Liver (tissue), 9 donors: ENCODE data around the gene GPR37. TPM values are rescaled to one million over a fixed set of nuclear protein-coding genes. Genes with fewer than 3 reads are reported as not detected.

ENCODE experiments used
- DNase-seq: peaks from one replicate; pipeline ENCODE4 v3.0.0-alpha.2; 2017; ENCODE audit warnings: low spot score
- H3K27ac ChIP-seq, 2 donors: one replicate each; pipeline ENCODE4 v1.7.0; 2013; ENCODE audit warnings: inconsistent platforms in 2 of 2, low read length in 2 of 2, control low read depth in 1 of 2, low read depth in 1 of 2, mild to moderate bottlenecking in 1 of 2
- H3K27me3 ChIP-seq, 4 donors: one replicate each; pipeline versions ENCODE4 v1.6.1 to v1.7.0; 2013; ENCODE audit warnings: low read length in 3 of 4, inconsistent platforms in 1 of 4, mild to moderate bottlenecking in 1 of 4, moderate library complexity in 1 of 4; ENCODE audit not compliant: control insufficient read depth in 4 of 4, insufficient read depth in 4 of 4
- H3K36me3 ChIP-seq, 4 donors: one replicate each; pipeline versions ENCODE4 v1.6.1 to v1.7.0; 2013; ENCODE audit warnings: low read length in 3 of 4, mild to moderate bottlenecking in 3 of 4, low read depth in 1 of 4, moderate library complexity in 1 of 4; ENCODE audit not compliant: control insufficient read depth in 4 of 4, insufficient read depth in 3 of 4
- H3K4me1 ChIP-seq, 4 donors: one replicate each; pipeline versions ENCODE4 v1.6.1 to v1.7.0; 2013; ENCODE audit warnings: low read length in 3 of 4, mild to moderate bottlenecking in 3 of 4, moderate library complexity in 1 of 4; ENCODE audit not compliant: control insufficient read depth in 4 of 4, insufficient read depth in 4 of 4
- H3K4me3 ChIP-seq, 3 donors: one replicate each; pipeline versions ENCODE4 v1.6.1 to v1.7.0; 2013; ENCODE audit warnings: low read length in 3 of 3, control low read depth in 1 of 3, low read depth in 1 of 3, mild to moderate bottlenecking in 1 of 3
- H3K9ac ChIP-seq, 2 donors: one replicate each; pipeline ENCODE4 v1.7.0; 2013; ENCODE audit warnings: low read length in 2 of 2, mild to moderate bottlenecking in 2 of 2, moderate library complexity in 2 of 2, control low read depth in 1 of 2, low read depth in 1 of 2
- H3K9me3 ChIP-seq, 4 donors: one replicate each; pipeline versions ENCODE4 v1.6.1 to v1.7.0; 2013; ENCODE audit warnings: low read length in 3 of 4; ENCODE audit not compliant: control insufficient read depth in 4 of 4
- EGR1 ChIP-seq, 2 donors: IDR thresholded peaks; 2 replicates each; pipeline ENCODE4 v1.6.1; 2016 to 2018; ENCODE audit warnings: antibody characterized with exemption in 2 of 2, low read depth in 2 of 2
- FOXA1 ChIP-seq: IDR thresholded peaks from 2 replicates; pipeline ENCODE4 v1.6.1; 2016; ENCODE audit warnings: antibody characterized with exemption
- FOXA2 ChIP-seq: IDR thresholded peaks from 2 replicates; pipeline ENCODE4 v1.6.1; 2016; ENCODE audit warnings: antibody characterized with exemption
- GABPA ChIP-seq, 2 donors: IDR thresholded peaks in 1 of 2; conservative IDR thresholded peaks in 1 of 2; 2 replicates each; pipeline ENCODE4 v1.6.1; 2016; ENCODE audit warnings: antibody characterized with exemption in 2 of 2, mild to moderate bottlenecking in 1 of 2, moderate library complexity in 1 of 2
- HNF4A ChIP-seq, 2 donors: conservative IDR thresholded peaks; 2 replicates each; pipeline ENCODE4 v1.6.1; 2016; ENCODE audit warnings: antibody characterized with exemption in 2 of 2, mild to moderate bottlenecking in 2 of 2
- HNF4G ChIP-seq: IDR thresholded peaks from 2 replicates; pipeline ENCODE4 v1.6.1; 2016; ENCODE audit warnings: antibody characterized with exemption
- JUND ChIP-seq, 2 donors: IDR thresholded peaks; 2 replicates each; pipeline ENCODE4 v1.6.1; 2016; ENCODE audit warnings: antibody characterized with exemption in 2 of 2
- NR2F2 ChIP-seq: IDR thresholded peaks from 2 replicates; pipeline ENCODE4 v1.6.1; 2016; ENCODE audit warnings: antibody characterized with exemption
- RAD21 ChIP-seq, 2 donors: IDR thresholded peaks; 2 replicates each; pipeline ENCODE4 v1.6.1; 2016; ENCODE audit warnings: antibody characterized with exemption in 2 of 2, mild to moderate bottlenecking in 2 of 2
- RXRA ChIP-seq, 2 donors: IDR thresholded peaks; 2 replicates each; pipeline ENCODE4 v1.6.1; 2017 to 2018; ENCODE audit warnings: antibody characterized with exemption in 2 of 2, mild to moderate bottlenecking in 1 of 2
- SP1 ChIP-seq: IDR thresholded peaks from 2 replicates; pipeline ENCODE4 v1.6.1; 2018; ENCODE audit warnings: antibody characterized with exemption, mild to moderate bottlenecking
- TAF1 ChIP-seq: conservative IDR thresholded peaks from 2 replicates; pipeline ENCODE4 v1.6.1; 2016; ENCODE audit warnings: antibody characterized with exemption, mild to moderate bottlenecking
- YY1 ChIP-seq: IDR thresholded peaks from 2 replicates; pipeline ENCODE4 v1.6.1; 2016; ENCODE audit warnings: antibody characterized with exemption, mild to moderate bottlenecking
- WGBS: extraction: QIAGEN DNeasy Blood & Tissue Kit; methylation state at CpG from one replicate; pipeline ENCODE4 v1.1.7; 2013; 5-methylcytosine and 5-hydroxymethylcytosine counted together
- polyA plus RNA-seq, 2 donors: library from polyadenylated mRNA; stranded (reverse) in 1 of 2; unstranded in 1 of 2; fragments of 200-250 nt in 1 of 2; fragments of >200 nt in 1 of 2; fragmentation: Nextera tagmentation in 1 of 2; extraction: Ambion mirVana in 1 of 2; gene quantifications; one replicate each; pipeline versions ENCODE4 v1.2.1 to v1.2.3, GENCODE V29; 2013 to 2015
- total RNA-seq, 2 donors: library from RNA; depleted of rRNA; stranded (reverse); fragments of >200 nt; gene quantifications; one replicate each; pipeline ENCODE4 v1.2.3, GENCODE V29; 2014
- TF ChIP-seq, protein P1 (sequence below): IDR thresholded peaks from 2 replicates; pipeline ENCODE4 v1.6.1; 2016; ENCODE audit warnings: antibody characterized with exemption
- TF ChIP-seq, protein P2 (sequence below): IDR thresholded peaks from 2 replicates; pipeline ENCODE4 v1.6.1; 2016; ENCODE audit warnings: antibody characterized with exemption
- TF ChIP-seq, protein P3 (sequence below): IDR thresholded peaks from 2 replicates; pipeline ENCODE4 v1.6.1; 2016; ENCODE audit warnings: antibody characterized with exemption
- TF ChIP-seq, protein P4 (sequence below): IDR thresholded peaks from 2 replicates; pipeline ENCODE4 v1.6.1; 2016; ENCODE audit warnings: antibody characterized with exemption, mild to moderate bottlenecking
- TF ChIP-seq, protein P5 (sequence below): fragments of 150-350 bp; IDR thresholded peaks from 2 replicates; pipeline ENCODE4 v1.5.1; 2017; ENCODE audit warnings: improper control_type of control experiment, low read depth, low read length; ENCODE audit not compliant: missing input control
- donor health status: healthy.
- donor health status: healthy.
- donor health status: healthy.
- donor health status: healthy.
- donor health status: healthy.

GPR37 gene
- total and polyA plus RNA-seq, 4 donors: 0.33 to 12.0 (median 8.7) TPM

DNA sequence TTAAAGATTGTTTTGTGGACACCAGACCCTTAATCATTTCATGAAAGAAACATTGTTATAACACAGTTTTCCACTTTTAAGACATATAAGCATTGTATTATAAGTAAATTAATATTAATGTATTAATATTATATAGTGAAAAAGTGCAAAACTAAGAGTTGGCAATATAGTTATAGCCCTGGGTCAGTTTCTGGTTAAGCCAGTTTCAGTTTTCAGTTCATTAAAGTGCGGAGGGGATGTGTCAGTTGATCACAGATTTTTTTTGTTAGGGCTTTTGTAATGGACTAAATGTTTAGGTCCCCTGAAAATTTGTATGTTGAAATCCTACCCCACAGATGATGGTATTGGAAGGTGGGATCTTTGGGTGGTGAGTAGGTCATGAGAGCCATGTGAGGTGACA, 45.7 kb upstream of the GPR37 start:
- WGBS: 95% methylated on average over 1 of the region's 1 CpG
- H3K27ac ChIP-seq: no peak overlapping the region

DNA sequence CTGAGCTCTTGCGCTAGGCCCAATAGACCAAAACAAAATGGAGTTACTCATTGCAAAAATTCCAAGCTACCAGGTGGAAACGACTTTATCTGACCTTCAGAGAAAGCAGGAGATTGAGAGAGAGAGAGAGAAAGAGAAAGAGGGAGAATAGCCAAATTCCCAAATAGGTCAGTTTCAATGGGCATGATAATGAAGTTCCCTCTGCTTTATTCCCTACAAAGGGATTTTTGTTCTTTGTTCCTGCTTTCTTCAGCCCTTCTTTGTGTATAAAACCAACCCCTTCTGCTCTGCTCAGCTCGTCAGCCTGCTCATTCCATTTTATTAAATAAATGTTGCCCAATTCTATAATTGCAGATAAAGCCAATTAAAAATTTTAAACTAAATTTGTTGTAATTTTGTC, 45.0 kb upstream of the GPR37 start:
- TF ChIP-seq, protein P1, sequence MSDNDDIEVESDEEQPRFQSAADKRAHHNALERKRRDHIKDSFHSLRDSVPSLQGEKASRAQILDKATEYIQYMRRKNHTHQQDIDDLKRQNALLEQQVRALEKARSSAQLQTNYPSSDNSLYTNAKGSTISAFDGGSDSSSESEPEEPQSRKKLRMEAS: no peak
- TF ChIP-seq JUND (IDR thresholded peaks at IDR 0.05) (no peak), NR2F2 (no peak), TAF1 (no peak), HNF4G (no peak), RAD21 (IDR thresholded peaks at IDR 0.05) (no peak)
- Histone ChIP-seq H3K27ac (no peak overlapping the region), H3K27me3 (no peaks in the 10 kb centered on the region), H3K4me1 (no peaks in the 10 kb centered on the region), H3K9me3 (no peaks in the 10 kb centered on the region), H3K36me3 (no peaks in the 10 kb centered on the region), H3K9ac (no peak overlapping the region), H3K4me3 (no peak overlapping the region)
- 69% methylated on average over 3 of the region's 3 CpGs for WGBS
- no peak for DNase-seq

More for the DNA sequence above, 45.7 kb upstream of the GPR37 start:
- DNase-seq: no peak
- no peaks in the 10 kb centered on the region for H3K9me3 ChIP-seq
- H3K4me3 ChIP-seq: no peak overlapping the region
- H3K4me1 ChIP-seq: no peaks in the 10 kb centered on the region
- TF ChIP-seq JUND (IDR thresholded peaks at IDR 0.05) (no peak), EGR1 (IDR thresholded peaks at IDR 0.05; ENCODE audit: low read depth in 2 of 2) (no peak), FOXA2 (no peak)
- H3K9ac ChIP-seq: no peak overlapping the region
- no peaks in the 10 kb centered on the region for H3K27me3 ChIP-seq
- H3K36me3 ChIP-seq: no peaks in the 10 kb centered on the region

DNA sequence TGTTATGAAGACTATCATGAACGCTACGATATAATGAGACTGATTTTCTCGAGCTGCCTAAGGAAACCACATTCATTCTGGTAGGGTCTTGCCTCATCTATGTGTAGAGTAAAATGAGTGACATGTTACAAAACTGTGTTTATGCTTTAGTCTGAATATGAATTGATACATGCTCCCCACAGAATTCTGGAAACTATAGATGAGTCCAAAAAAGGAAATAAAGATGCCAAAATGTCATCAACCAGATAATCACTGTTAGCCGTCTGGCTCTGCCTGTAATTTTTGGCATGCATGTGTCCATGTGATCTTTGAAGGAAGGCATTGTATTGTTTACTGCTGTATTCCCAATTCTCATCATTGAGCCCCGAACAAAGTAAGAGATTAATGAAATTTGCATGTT, 42.6 kb upstream of the GPR37 start:
- H3K27ac ChIP-seq: no peak overlapping the region
- DNase-seq: no peak
- H3K9ac ChIP-seq: no peak overlapping the region
- TF ChIP-seq TAF1 (no peak), RAD21 (IDR thresholded peaks at IDR 0.05) (no peak), YY1 (no peak), EGR1 (IDR thresholded peaks at IDR 0.05; ENCODE audit: low read depth in 2 of 2) (no peak), JUND (IDR thresholded peaks at IDR 0.05) (no peak), GABPA (IDR thresholded peaks at IDR 0.05 in 1 of 2, conservative IDR thresholded peaks at IDR 0.05 in 1 of 2) (no peak), HNF4G (no peak), NR2F2 (no peak), SP1 (no peak), FOXA1 (no peak), FOXA2 (no peak), HNF4A (conservative IDR thresholded peaks at IDR 0.05) (no peak), RXRA (IDR thresholded peaks at IDR 0.05) (no peak)
- TF ChIP-seq, protein P2, sequence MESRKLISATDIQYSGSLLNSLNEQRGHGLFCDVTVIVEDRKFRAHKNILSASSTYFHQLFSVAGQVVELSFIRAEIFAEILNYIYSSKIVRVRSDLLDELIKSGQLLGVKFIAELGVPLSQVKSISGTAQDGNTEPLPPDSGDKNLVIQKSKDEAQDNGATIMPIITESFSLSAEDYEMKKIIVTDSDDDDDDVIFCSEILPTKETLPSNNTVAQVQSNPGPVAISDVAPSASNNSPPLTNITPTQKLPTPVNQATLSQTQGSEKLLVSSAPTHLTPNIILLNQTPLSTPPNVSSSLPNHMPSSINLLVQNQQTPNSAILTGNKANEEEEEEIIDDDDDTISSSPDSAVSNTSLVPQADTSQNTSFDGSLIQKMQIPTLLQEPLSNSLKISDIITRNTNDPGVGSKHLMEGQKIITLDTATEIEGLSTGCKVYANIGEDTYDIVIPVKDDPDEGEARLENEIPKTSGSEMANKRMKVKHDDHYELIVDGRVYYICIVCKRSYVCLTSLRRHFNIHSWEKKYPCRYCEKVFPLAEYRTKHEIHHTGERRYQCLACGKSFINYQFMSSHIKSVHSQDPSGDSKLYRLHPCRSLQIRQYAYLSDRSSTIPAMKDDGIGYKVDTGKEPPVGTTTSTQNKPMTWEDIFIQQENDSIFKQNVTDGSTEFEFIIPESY: no peak
- TF ChIP-seq, protein P3, sequence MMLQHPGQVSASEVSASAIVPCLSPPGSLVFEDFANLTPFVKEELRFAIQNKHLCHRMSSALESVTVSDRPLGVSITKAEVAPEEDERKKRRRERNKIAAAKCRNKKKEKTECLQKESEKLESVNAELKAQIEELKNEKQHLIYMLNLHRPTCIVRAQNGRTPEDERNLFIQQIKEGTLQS: no peak
- TF ChIP-seq, protein P4, sequence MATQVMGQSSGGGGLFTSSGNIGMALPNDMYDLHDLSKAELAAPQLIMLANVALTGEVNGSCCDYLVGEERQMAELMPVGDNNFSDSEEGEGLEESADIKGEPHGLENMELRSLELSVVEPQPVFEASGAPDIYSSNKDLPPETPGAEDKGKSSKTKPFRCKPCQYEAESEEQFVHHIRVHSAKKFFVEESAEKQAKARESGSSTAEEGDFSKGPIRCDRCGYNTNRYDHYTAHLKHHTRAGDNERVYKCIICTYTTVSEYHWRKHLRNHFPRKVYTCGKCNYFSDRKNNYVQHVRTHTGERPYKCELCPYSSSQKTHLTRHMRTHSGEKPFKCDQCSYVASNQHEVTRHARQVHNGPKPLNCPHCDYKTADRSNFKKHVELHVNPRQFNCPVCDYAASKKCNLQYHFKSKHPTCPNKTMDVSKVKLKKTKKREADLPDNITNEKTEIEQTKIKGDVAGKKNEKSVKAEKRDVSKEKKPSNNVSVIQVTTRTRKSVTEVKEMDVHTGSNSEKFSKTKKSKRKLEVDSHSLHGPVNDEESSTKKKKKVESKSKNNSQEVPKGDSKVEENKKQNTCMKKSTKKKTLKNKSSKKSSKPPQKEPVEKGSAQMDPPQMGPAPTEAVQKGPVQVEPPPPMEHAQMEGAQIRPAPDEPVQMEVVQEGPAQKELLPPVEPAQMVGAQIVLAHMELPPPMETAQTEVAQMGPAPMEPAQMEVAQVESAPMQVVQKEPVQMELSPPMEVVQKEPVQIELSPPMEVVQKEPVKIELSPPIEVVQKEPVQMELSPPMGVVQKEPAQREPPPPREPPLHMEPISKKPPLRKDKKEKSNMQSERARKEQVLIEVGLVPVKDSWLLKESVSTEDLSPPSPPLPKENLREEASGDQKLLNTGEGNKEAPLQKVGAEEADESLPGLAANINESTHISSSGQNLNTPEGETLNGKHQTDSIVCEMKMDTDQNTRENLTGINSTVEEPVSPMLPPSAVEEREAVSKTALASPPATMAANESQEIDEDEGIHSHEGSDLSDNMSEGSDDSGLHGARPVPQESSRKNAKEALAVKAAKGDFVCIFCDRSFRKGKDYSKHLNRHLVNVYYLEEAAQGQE: no peak
- TF ChIP-seq, protein P5, sequence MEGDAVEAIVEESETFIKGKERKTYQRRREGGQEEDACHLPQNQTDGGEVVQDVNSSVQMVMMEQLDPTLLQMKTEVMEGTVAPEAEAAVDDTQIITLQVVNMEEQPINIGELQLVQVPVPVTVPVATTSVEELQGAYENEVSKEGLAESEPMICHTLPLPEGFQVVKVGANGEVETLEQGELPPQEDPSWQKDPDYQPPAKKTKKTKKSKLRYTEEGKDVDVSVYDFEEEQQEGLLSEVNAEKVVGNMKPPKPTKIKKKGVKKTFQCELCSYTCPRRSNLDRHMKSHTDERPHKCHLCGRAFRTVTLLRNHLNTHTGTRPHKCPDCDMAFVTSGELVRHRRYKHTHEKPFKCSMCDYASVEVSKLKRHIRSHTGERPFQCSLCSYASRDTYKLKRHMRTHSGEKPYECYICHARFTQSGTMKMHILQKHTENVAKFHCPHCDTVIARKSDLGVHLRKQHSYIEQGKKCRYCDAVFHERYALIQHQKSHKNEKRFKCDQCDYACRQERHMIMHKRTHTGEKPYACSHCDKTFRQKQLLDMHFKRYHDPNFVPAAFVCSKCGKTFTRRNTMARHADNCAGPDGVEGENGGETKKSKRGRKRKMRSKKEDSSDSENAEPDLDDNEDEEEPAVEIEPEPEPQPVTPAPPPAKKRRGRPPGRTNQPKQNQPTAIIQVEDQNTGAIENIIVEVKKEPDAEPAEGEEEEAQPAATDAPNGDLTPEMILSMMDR: no peak
- TF ChIP-seq, protein P1: no peak
- 81% methylated on average over 5 of the region's 5 CpGs for WGBS
- no peaks in the 10 kb centered on the region for H3K4me1 ChIP-seq
- H3K27me3 ChIP-seq: no peaks in the 10 kb centered on the region
- no peaks in the 10 kb centered on the region for H3K36me3 ChIP-seq
- no peak overlapping the region for H3K4me3 ChIP-seq
- no peaks in the 10 kb centered on the region for H3K9me3 ChIP-seq
